ENCODE measurements around the gene ZNF41.
"Not testable (repeated sequence)": the region's sequence is repeated elsewhere in the genome, so short reads cannot be mapped to it uniquely, and the experiment has no call there.

The ZNF41 gene

GRCh38 chrX:47502316-47503125 is 19.5 kb upstream of the ZNF41 start:
- Histone ChIP-seq H3K9ac (ENCODE audit: low read depth, low read length) (no peak overlapping the region), H3K36me3 (ENCODE audit: insufficient read depth, low read length) (no peaks in the 10 kb centered on the region), H3K4me1 (ENCODE audit: insufficient read depth, low read length) (peaks cover 33% of the 10 kb centered on the region), H3K9me3 (ENCODE audit: control insufficient read depth, insufficient read depth, low read length) (no peaks in the 10 kb centered on the region)

GRCh38 chrX:47501226-47502074 is 18.4 kb upstream of the ZNF41 start:
- Histone ChIP-seq H3K36me3 (ENCODE audit: insufficient read depth, low read length) (no peaks in the 10 kb centered on the region), H3K4me1 (ENCODE audit: insufficient read depth, low read length) (peaks cover 33% of the 10 kb centered on the region), H3K9ac (ENCODE audit: low read depth, low read length) (no peak overlapping the region; the same call in 1 of the 2 replicates), H3K9me3 (ENCODE audit: control insufficient read depth, insufficient read depth, low read length) (no peaks in the 10 kb centered on the region)

DNA sequence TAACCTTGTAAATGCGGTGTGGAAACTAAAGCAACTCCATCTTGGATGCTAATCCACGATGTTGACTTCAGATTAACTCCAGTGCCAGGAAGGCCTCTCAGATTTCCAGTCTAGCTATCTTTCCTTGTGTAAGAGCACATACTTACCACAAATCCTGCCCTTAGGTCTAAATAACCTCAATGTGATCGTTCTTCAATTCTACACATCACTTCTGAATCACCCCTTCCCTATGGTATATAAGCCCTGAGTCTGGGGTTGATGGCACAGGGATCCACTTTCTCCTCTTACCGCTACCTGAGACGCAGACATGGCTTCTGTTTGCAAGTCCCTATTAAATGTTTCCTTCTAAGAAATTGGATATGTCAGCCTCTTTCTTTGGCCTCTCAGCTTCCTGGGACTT is 17.5 kb upstream of the ZNF41 start:
- peaks cover 33% of the 10 kb centered on the region for H3K4me1 ChIP-seq (ENCODE audit: insufficient read depth, low read length)

DNA sequence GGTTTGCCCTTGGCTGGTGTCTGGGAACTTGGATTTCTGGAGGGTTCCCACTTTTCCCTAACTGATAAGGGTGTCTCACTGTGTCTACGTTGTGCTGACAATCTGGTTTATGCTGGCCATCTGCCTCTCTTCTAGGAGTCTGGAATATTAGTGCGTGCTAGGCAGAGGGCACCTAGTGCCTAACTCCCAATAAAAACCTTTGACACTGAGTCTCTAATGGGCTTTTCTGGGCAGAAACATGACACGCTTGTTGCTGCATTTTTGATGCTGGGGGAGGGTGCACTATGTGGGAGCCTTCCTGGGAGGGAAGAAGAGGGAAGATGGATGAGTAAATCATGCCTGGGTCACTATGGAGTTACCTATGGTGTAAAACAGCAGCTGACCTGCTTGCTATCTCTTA is 16.3 kb upstream of the ZNF41 start:
- H3K36me3 ChIP-seq (ENCODE audit: insufficient read depth, low read length): no peaks in the 10 kb centered on the region
- no peaks in the 10 kb centered on the region; the same call in 1 of the 2 replicates for H3K9me3 ChIP-seq (ENCODE audit: control insufficient read depth, insufficient read depth, low read length)
- no peak overlapping the region for H3K9ac ChIP-seq (ENCODE audit: low read depth, low read length)
- peaks cover 33% of the 10 kb centered on the region for H3K4me1 ChIP-seq (ENCODE audit: insufficient read depth, low read length)

More for the DNA sequence above, 17.5 kb upstream of the ZNF41 start:
- Histone ChIP-seq H3K9ac (ENCODE audit: low read depth, low read length) (no peak overlapping the region), H3K9me3 (ENCODE audit: control insufficient read depth, insufficient read depth, low read length) (no peaks in the 10 kb centered on the region), H3K36me3 (ENCODE audit: insufficient read depth, low read length) (no peaks in the 10 kb centered on the region)

DNA sequence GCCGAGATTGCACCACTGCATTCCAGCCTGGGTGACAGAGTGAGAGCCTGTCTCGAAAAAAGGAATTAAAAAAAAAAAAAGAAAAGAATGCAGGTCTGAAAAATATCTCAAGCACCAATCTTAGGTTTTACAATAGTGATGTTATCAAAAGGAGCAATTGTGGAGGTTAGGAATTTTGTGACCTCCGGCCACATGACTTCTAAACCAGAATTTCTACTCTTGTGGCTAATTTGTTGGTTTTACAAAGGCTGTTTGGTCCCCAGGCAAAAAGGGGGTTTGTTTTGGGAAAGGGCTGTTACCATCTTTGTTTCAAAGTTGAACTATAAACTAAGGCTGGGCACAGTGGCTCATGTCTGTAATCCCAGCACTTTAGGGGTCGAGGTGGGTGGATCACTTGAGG is 15.4 kb upstream of the ZNF41 start:
- Histone ChIP-seq H3K9ac (ENCODE audit: low read depth, low read length) (no peak overlapping the region), H3K4me1 (ENCODE audit: insufficient read depth, low read length) (peaks cover 33% of the 10 kb centered on the region), H3K9me3 (ENCODE audit: control insufficient read depth, insufficient read depth, low read length) (no peaks in the 10 kb centered on the region; the same call in 1 of the 2 replicates), H3K36me3 (ENCODE audit: insufficient read depth, low read length) (no peaks in the 10 kb centered on the region)

GRCh38 chrX:47497271-47497888 is 14.4 kb upstream of the ZNF41 start:
- Histone ChIP-seq H3K4me1 (ENCODE audit: insufficient read depth, low read length) (peaks cover 25% of the 10 kb centered on the region), H3K9ac (ENCODE audit: low read depth, low read length) (no peak overlapping the region), H3K36me3 (ENCODE audit: insufficient read depth, low read length) (no peaks in the 10 kb centered on the region), H3K9me3 (ENCODE audit: control insufficient read depth, insufficient read depth, low read length) (no peaks in the 10 kb centered on the region; the same call in 1 of the 2 replicates)

DNA sequence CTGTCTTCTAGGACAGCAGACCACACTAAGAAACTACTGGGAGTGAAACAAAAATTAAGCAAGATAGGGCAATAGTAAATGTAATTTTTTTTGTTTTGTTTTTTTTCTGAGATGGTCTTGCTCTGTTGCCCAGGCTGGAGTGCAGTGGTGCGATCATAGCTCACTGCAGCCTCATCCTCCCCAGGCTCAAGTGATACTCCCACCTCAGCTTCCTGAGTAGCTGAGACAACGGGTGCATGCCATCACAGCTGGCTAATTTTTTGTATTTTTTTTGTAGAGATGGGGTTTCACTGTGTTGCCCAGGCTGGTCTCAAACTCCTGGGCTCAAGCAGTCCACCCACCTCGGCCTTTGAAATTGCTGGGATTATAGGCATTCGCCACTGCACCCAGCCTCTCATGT is 9.1 kb upstream of the ZNF41 start:
- H3K9ac ChIP-seq (ENCODE audit: low read depth, low read length): not testable (repeated sequence)

GRCh38 chrX:47489507-47490275 is 6.7 kb upstream of the ZNF41 start:
- peaks cover 3% of the 10 kb centered on the region for H3K4me1 ChIP-seq (ENCODE audit: insufficient read depth, low read length)
- no peaks in the 10 kb centered on the region for H3K36me3 ChIP-seq (ENCODE audit: insufficient read depth, low read length)
- no peak overlapping the region for H3K9ac ChIP-seq (ENCODE audit: low read depth, low read length)
- no peaks in the 10 kb centered on the region; the same call in 1 of the 2 replicates for H3K9me3 ChIP-seq (ENCODE audit: control insufficient read depth, insufficient read depth, low read length)

More for the DNA sequence above, 9.1 kb upstream of the ZNF41 start:
- not testable (repeated sequence) for H3K9me3 ChIP-seq (ENCODE audit: control insufficient read depth, insufficient read depth, low read length); H3K4me1 ChIP-seq (ENCODE audit: insufficient read depth, low read length); H3K36me3 ChIP-seq (ENCODE audit: insufficient read depth, low read length)

DNA sequence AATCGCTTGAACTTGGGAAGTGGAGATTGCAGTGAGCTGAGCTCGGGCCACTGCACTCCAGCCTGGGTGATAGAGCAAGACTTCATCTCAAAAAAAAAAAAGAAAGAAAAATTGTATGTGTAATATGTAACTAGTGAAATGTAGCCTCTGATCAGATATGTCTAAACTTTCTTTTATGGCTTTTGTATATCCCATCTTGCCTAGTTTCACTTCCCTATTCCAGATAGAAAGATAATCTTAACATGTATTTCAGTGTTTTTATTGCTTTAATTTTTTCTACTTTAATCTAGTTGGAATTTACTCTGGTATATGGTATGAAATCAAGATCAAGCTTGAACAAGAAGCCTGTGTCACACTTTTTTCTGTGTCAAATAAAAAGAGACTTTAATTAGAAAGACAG is 1.9 kb upstream of the ZNF41 start:
- H3K9ac ChIP-seq (ENCODE audit: low read depth, low read length): no peak overlapping the region
- H3K36me3 ChIP-seq (ENCODE audit: insufficient read depth, low read length): no peaks in the 10 kb centered on the region
- H3K9me3 ChIP-seq (ENCODE audit: control insufficient read depth, insufficient read depth, low read length): no peaks in the 10 kb centered on the region
- peaks cover 3% of the 10 kb centered on the region for H3K4me1 ChIP-seq (ENCODE audit: insufficient read depth, low read length)

DNA sequence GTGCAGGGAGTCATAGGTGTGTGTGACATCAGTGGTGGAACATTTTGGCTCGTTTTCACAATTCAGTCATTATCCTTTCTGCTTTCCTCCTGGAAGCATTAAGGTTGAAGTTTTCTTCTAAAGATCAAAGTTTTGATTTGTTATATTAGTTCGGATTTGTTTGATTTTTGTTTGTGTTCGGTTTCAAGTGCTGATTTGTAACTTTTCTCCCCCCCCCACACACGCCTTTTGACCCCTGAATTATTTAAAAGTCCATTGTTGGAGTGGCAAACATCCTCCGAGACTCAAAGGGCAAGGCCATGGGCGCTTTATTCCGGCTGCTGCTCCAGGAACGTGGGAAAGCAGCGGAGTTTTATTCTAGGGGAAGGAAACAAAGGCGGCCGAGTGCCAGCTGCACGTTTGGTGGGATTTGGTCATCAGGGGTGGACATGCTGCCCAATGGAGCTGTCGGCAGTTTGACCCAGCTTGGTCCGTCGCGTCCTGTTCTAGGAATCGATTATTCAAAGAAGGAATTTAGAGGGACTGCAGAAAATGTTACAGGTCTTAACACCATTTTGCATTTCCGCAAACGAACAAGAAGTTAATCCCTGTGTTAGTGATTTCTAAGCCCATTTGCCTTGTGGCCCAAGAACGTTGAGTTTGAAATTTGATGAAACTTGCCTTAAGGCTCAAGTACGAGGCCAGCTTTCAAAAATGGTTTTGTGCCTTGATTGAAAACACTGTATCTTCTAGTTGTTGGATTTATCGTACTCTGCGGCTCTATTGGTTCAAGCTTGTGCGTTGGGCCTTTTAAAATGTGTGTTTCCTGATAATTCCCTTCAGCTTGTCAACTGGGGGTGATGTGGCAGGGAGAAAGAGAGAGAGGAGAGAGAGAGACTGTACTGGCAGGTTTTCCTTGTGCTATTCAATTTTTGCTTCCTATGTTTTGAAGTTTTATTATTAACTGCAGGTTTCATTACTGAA is 565 bp upstream of the ZNF41 start:
- Histone ChIP-seq H3K9me3 (ENCODE audit: control insufficient read depth, insufficient read depth, low read length) (no peaks in the 10 kb centered on the region), H3K36me3 (ENCODE audit: insufficient read depth, low read length) (no peaks in the 10 kb centered on the region), H3K9ac (ENCODE audit: low read depth, low read length) (peak overlapping the region; percentile 31), H3K4me1 (ENCODE audit: insufficient read depth, low read length) (peaks cover 3% of the 10 kb centered on the region)

- H3K4me1 ChIP-seq (ENCODE audit: insufficient read depth, low read length): peaks cover 3% of the 10 kb centered on the region
- H3K9ac ChIP-seq (ENCODE audit: low read depth, low read length): peak overlapping the region; percentile 38; the same call in 1 of the 2 replicates
- H3K36me3 ChIP-seq (ENCODE audit: insufficient read depth, low read length): no peaks in the 10 kb centered on the region
- no peaks in the 10 kb centered on the region for H3K9me3 ChIP-seq (ENCODE audit: control insufficient read depth, insufficient read depth, low read length)
These were observed 934 bp downstream of the ZNF41 start for GRCh38 chrX:47482065-47482511.

GRCh38 chrX:47481160-47481559 is 1.9 kb downstream of the ZNF41 start:
- peaks cover 3% of the 10 kb centered on the region for H3K4me1 ChIP-seq (ENCODE audit: insufficient read depth, low read length)
- no peak overlapping the region for H3K9ac ChIP-seq (ENCODE audit: low read depth, low read length)
- no peaks in the 10 kb centered on the region for H3K9me3 ChIP-seq (ENCODE audit: control insufficient read depth, insufficient read depth, low read length)
- no peaks in the 10 kb centered on the region for H3K36me3 ChIP-seq (ENCODE audit: insufficient read depth, low read length)

DNA sequence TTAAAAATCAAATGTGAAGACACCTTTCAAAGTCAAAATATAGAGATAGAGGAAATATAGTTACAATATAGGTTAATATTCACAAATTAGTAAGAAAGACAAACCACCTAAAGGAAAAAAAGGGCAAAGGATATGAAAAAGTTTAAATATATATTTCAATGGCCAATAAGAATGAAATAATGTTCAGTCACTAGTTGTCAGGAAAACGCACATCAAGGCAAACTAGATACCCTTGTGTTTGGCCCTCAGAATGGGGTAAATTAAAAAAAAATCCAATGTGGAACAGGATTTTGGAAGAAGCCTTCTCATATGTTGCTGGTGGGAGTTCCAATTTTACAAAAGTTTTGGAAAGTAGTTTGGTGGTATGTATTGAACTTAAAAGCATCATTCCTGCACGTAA is 2.4 kb downstream of the ZNF41 start:
- Histone ChIP-seq H3K4me1 (ENCODE audit: insufficient read depth, low read length) (peaks cover 3% of the 10 kb centered on the region), H3K9ac (ENCODE audit: low read depth, low read length) (no peak overlapping the region), H3K9me3 (ENCODE audit: control insufficient read depth, insufficient read depth, low read length) (no peaks in the 10 kb centered on the region), H3K36me3 (ENCODE audit: insufficient read depth, low read length) (no peaks in the 10 kb centered on the region)

All from ES-I3 (cell line).